Osteoblast (primary cell): Measurements from ENCODE around the gene ELK3. TPM values are rescaled to one million over a fixed set of nuclear protein-coding genes. Genes with fewer than 3 reads are reported as not detected.

Source experiments
- DNase-seq: peaks from one replicate; pipeline ENCODE4 v3.0.0; 2011; ENCODE audit warnings: low spot score, mixed read lengths; ENCODE audit not compliant: insufficient read length; ENCODE audit errors: missing footprints
- H2AFZ ChIP-seq: 2 replicates; pipeline ENCODE4 v1.6.0; 2011; ENCODE audit warnings: mild to moderate bottlenecking, low read length
- H3K27ac ChIP-seq: 2 replicates; pipeline ENCODE4 v1.5.1; 2011; ENCODE audit warnings: mild to moderate bottlenecking, low read depth, low read length, moderate library complexity
- H3K27me3 ChIP-seq: 2 replicates; pipeline ENCODE4 v1.6.0; 2012; ENCODE audit warnings: mild to moderate bottlenecking, control low read depth, inconsistent platforms, low read length, moderate library complexity; ENCODE audit not compliant: insufficient read depth
- H3K36me3 ChIP-seq: 2 replicates; pipeline ENCODE4 v1.5.1; 2011; ENCODE audit warnings: mild to moderate bottlenecking, low read length, control low read depth, moderate library complexity; ENCODE audit not compliant: insufficient read depth
- H3K4me1 ChIP-seq: 2 replicates; pipeline ENCODE4 v1.5.1; 2011; ENCODE audit warnings: mild to moderate bottlenecking, low read length, control low read depth, moderate library complexity; ENCODE audit not compliant: insufficient read depth
- H3K4me2 ChIP-seq: 2 replicates; pipeline ENCODE4 v1.6.0; 2011; ENCODE audit warnings: mild to moderate bottlenecking, low read length; ENCODE audit not compliant: insufficient read depth
- H3K4me3 ChIP-seq: fragments of 200-600 bp; sonication (generic); 3 replicates; pipeline ENCODE4 v1.5.1; 2012; ENCODE audit warnings: mild to moderate bottlenecking, low read length, inconsistent platforms; ENCODE audit not compliant: insufficient read depth
- H3K79me2 ChIP-seq: 2 replicates; pipeline ENCODE4 v1.6.0; 2012; ENCODE audit warnings: mild to moderate bottlenecking, low read length, control low read depth, inconsistent platforms; ENCODE audit not compliant: insufficient read depth
- H3K9me3 ChIP-seq: 2 replicates; pipeline ENCODE4 v1.5.1; 2011; ENCODE audit warnings: low read depth, low read length, control low read depth
- H4K20me1 ChIP-seq: 2 replicates; pipeline ENCODE4 v1.6.0; 2012; ENCODE audit warnings: mild to moderate bottlenecking, low read length, control low read depth; ENCODE audit not compliant: insufficient read depth
- total RNA-seq: library from RNA; depleted of rRNA; stranded (reverse); fragments of >200 nt; gene quantifications from 2 replicates; pipeline ENCODE4 v1.2.3, GENCODE V29; 2012
- TF ChIP-seq, protein P1 (sequence below): IDR thresholded peaks from 2 replicates; pipeline ENCODE4 v1.5.1; 2011; ENCODE audit warnings: mild to moderate bottlenecking, low read depth, low read length, moderate library complexity; ENCODE audit errors: extremely low read depth

ELK3 gene
- 27.5 and 30.1 TPM in 2 replicates for total RNA-seq

DNA sequence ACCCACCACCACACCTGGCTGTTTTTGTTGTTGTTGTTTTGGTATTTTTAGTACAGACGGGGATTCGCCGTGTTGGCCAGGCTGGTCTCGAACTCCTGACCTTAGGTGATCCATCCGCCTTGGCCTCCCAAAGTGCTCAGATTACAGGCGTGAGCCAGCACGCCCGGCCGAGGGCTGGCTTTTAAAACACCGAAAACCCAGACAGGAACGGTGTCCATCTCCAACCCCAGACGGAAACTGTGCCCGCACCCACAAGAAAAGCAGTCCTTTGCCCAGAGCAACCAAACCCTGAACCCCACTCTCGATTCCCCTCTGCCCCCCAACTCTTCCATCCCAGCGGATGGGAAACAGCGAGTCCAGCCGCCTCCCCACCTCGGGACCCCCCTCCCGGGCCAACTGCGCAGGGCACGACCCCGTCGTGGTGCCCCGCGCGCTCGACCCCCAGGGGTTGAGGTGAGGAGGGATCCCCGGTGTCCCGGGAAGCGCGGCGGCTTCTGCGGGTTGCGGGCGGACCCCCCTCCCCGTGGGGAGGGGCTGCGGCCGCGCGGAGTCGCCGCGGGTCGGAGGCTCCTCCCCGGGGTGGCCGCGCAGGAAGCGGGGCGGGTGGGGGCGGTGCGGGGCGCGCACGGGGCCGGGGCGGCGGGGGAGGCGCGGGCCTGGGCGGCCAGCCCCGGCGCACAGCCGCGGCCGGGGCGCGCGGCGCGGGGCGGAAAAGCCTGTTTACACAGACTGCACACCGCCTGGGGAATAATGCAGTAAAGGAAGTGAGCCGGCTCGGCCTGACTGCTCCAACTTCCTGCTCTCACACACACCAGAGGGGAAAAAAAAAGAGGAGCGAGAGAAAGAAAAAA, at the start of gene ELK3:
TSS of gene ELK3 (plus strand) at position 651 of the 851 bp plus-strand sequence.
- DNase-seq = peak; percentile 94

DNA sequence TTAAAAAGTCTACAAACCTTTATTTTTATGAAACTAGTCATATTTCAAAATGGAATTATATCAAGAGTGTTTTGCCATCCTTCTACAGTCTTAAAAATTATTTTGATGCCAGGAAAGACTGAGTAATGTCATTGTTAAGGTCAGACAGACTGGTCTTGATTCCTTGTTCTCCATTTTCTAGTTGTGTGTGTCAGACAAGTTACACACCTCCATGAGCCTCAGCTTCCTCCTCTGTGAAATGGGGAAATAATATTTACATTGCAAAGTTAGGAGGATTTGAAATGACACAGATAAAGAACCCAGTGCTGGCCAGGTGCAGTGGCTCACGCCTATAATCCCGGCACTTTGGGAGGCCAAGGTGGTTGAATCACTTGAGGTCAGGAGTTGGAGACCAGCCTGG, 47.4 kb upstream of the ELK3 start:
- H4K20me1 ChIP-seq = no peaks in the 10 kb centered on the region
- no peaks in the 10 kb centered on the region for H3K79me2 ChIP-seq
- DNase-seq = no peak
- no peaks in the 10 kb centered on the region for H3K36me3 ChIP-seq
- H3K27me3 ChIP-seq = no peaks in the 10 kb centered on the region
- H3K4me3 ChIP-seq = no peak overlapping the region
- peaks cover under 1% of the 10 kb centered on the region for H3K4me1 ChIP-seq
- H2AFZ ChIP-seq = no peak overlapping the region
- H3K27ac ChIP-seq = no peak overlapping the region
- H3K4me2 ChIP-seq = no peak overlapping the region
- no peaks in the 10 kb centered on the region for H3K9me3 ChIP-seq
- TF ChIP-seq, protein P1, sequence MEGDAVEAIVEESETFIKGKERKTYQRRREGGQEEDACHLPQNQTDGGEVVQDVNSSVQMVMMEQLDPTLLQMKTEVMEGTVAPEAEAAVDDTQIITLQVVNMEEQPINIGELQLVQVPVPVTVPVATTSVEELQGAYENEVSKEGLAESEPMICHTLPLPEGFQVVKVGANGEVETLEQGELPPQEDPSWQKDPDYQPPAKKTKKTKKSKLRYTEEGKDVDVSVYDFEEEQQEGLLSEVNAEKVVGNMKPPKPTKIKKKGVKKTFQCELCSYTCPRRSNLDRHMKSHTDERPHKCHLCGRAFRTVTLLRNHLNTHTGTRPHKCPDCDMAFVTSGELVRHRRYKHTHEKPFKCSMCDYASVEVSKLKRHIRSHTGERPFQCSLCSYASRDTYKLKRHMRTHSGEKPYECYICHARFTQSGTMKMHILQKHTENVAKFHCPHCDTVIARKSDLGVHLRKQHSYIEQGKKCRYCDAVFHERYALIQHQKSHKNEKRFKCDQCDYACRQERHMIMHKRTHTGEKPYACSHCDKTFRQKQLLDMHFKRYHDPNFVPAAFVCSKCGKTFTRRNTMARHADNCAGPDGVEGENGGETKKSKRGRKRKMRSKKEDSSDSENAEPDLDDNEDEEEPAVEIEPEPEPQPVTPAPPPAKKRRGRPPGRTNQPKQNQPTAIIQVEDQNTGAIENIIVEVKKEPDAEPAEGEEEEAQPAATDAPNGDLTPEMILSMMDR = no peak

More for the DNA sequence above, at the start of gene ELK3:
- H3K4me3 ChIP-seq = peak within 1 kb of the TSS; percentile 94
- peaks cover 28% of the 10 kb centered on the region for H3K4me1 ChIP-seq
- no peaks in the 10 kb centered on the region for H3K36me3 ChIP-seq
- no peaks in the 10 kb centered on the region for H4K20me1 ChIP-seq
- peaks cover 23% of the 10 kb centered on the region for H3K79me2 ChIP-seq
- TF ChIP-seq, protein P1 = no peak
- no peaks in the 10 kb centered on the region for H3K9me3 ChIP-seq
- peak within 1 kb of the TSS; percentile 87 for H3K4me2 ChIP-seq
- no peaks in the 10 kb centered on the region for H3K27me3 ChIP-seq
- peak within 1 kb of the TSS; percentile 100 for H3K27ac ChIP-seq
- peak within 1 kb of the TSS; percentile 82 for H2AFZ ChIP-seq

DNA sequence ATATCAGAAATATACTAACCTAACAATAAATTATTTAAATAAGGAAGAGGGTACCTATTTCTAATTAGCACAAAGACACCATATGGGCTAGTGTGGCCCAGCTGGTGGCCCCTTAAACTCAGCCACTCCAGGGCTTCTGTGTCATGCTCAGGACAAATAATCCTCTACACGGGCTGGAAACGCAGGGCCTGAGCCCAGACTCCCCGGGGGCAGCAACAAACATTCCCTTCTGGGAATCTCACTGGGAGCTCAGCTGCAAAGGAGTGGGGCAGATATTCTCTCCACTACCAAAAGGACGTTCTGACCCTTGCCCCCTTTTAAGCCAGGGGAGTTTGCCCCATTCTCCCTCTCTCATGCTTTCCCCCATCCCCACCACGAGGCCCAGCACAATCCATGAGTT, 43.7 kb upstream of the ELK3 start:
- no peaks in the 10 kb centered on the region for H3K4me1 ChIP-seq
- H4K20me1 ChIP-seq = no peaks in the 10 kb centered on the region
- no peak overlapping the region for H3K4me3 ChIP-seq
- no peaks in the 10 kb centered on the region for H3K27me3 ChIP-seq
- no peaks in the 10 kb centered on the region for H3K79me2 ChIP-seq
- no peak overlapping the region for H2AFZ ChIP-seq
- no peak overlapping the region for H3K4me2 ChIP-seq
- no peaks in the 10 kb centered on the region for H3K36me3 ChIP-seq
- TF ChIP-seq, protein P1 = no peak
- no peak for DNase-seq
- H3K27ac ChIP-seq = no peak overlapping the region
- no peaks in the 10 kb centered on the region for H3K9me3 ChIP-seq

DNA sequence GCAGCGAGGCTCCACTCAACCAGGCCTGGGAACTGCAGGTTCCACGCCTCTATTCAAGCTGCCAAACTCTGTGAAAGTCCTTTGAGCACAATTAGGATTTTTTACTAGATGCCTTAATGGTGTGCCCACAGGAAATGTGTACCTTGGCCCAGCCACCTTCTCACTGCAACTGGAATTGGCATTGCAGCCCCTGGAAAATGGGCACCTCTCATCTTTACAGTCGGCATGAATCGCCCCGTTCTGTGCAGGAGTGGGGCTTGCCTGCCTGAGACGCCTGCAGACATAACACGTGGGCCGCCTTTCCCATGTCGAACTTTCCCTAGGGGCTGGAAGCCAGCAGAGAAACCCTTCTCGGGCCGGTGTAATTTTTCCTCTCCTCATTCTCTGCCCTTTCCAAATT, 42.0 kb upstream of the ELK3 start:
- Histone ChIP-seq H3K27me3 (no peaks in the 10 kb centered on the region), H3K4me1 (no peaks in the 10 kb centered on the region), H4K20me1 (no peaks in the 10 kb centered on the region), H3K4me3 (no peak overlapping the region), H3K27ac (no peak overlapping the region), H3K9me3 (no peaks in the 10 kb centered on the region), H3K79me2 (no peaks in the 10 kb centered on the region), H3K36me3 (no peaks in the 10 kb centered on the region), H2AFZ (peak overlapping the region; percentile 34), H3K4me2 (no peak overlapping the region)
- DNase-seq = no peak
- TF ChIP-seq, protein P1 = no peak
